ENCODE data around the gene MMP27.

Gene MMP27

GRCh38 chr11:102703826-102704493, 1.6 kb downstream of the MMP27 start:
- no peak overlapping the region for H3K4me3 ChIP-seq (ENCODE audit: low read length)
- no peaks in the 10 kb centered on the region for H3K4me1 ChIP-seq (ENCODE audit: low read length)
- no peaks in the 10 kb centered on the region for H3K9me2 ChIP-seq (replicated peaks; ENCODE audit: insufficient read depth, low read length)
- no peaks in the 10 kb centered on the region for H3K36me3 ChIP-seq (replicated peaks; ENCODE audit: insufficient read depth, low read length)
- H3K9ac ChIP-seq (ENCODE audit: low read length), result no peak overlapping the region
- peak overlapping the region; percentile 29; the same call in 1 of the 2 replicates for H2AFZ ChIP-seq (ENCODE audit: low read length)
- H3K9me3 ChIP-seq (replicated peaks; ENCODE audit: insufficient read depth, low read length), result no peaks in the 10 kb centered on the region
- no peaks in the 10 kb centered on the region for H3K79me2 ChIP-seq (ENCODE audit: low read length)
- no peaks in the 10 kb centered on the region for H3F3A ChIP-seq (ENCODE audit: insufficient read depth, low read length)
- TF ChIP-seq CTCF (IDR thresholded peaks at IDR 0.05; ENCODE audit: low read length), result no peak
- no peak for TF ChIP-seq EZH2phosphoT487 (IDR thresholded peaks at IDR 0.05; ENCODE audit: low read length)
- TF ChIP-seq EZH2 (optimal IDR thresholded peaks at IDR 0.05; ENCODE audit: low read depth, low read length), result no peak
- peak overlapping the region; percentile 10; the same call in 1 of the 2 replicates for H3K4me2 ChIP-seq (ENCODE audit: low read depth, low read length)
- no peaks in the 10 kb centered on the region for H3K27me3 ChIP-seq (replicated peaks; ENCODE audit: insufficient read depth, low read length)
- H3K27ac ChIP-seq (ENCODE audit: low read length), result no peak overlapping the region
- no peaks in the 10 kb centered on the region for H4K20me1 ChIP-seq (ENCODE audit: insufficient read depth, low read length)
- no peak for DNase-seq

GRCh38 chr11:102695201-102695600, 10.4 kb downstream of the MMP27 start:
- no peaks in the 10 kb centered on the region for H3F3A ChIP-seq (ENCODE audit: insufficient read depth, low read length)
- no peak overlapping the region for H3K27ac ChIP-seq (ENCODE audit: low read length)
- DNase-seq, result no peak
- H3K36me3 ChIP-seq (replicated peaks; ENCODE audit: insufficient read depth, low read length), result no peaks in the 10 kb centered on the region
- H2AFZ ChIP-seq (ENCODE audit: low read length), result no peak overlapping the region
- H3K4me2 ChIP-seq (ENCODE audit: low read depth, low read length), result no peak overlapping the region
- H3K9ac ChIP-seq (ENCODE audit: low read length), result no peak overlapping the region
- no peaks in the 10 kb centered on the region for H3K27me3 ChIP-seq (replicated peaks; ENCODE audit: insufficient read depth, low read length)
- H3K4me3 ChIP-seq (ENCODE audit: low read length), result no peak overlapping the region
- no peaks in the 10 kb centered on the region for H3K79me2 ChIP-seq (ENCODE audit: low read length)
- no peaks in the 10 kb centered on the region for H4K20me1 ChIP-seq (ENCODE audit: insufficient read depth, low read length)
- no peak for TF ChIP-seq EZH2phosphoT487 (IDR thresholded peaks at IDR 0.05; ENCODE audit: low read length)
- no peaks in the 10 kb centered on the region for H3K9me3 ChIP-seq (replicated peaks; ENCODE audit: insufficient read depth, low read length)
- H3K9me2 ChIP-seq (replicated peaks; ENCODE audit: insufficient read depth, low read length), result no peaks in the 10 kb centered on the region
- H3K4me1 ChIP-seq (ENCODE audit: low read length), result no peaks in the 10 kb centered on the region

- Histone ChIP-seq H4K20me1 (ENCODE audit: insufficient read depth, low read length) (no peaks in the 10 kb centered on the region), H3F3A (ENCODE audit: insufficient read depth, low read length) (no peaks in the 10 kb centered on the region), H3K4me2 (ENCODE audit: low read depth, low read length) (no peak overlapping the region), H3K27ac (ENCODE audit: low read length) (no peak overlapping the region), H3K79me2 (ENCODE audit: low read length) (no peaks in the 10 kb centered on the region), H2AFZ (ENCODE audit: low read length) (no peak overlapping the region), H3K4me3 (ENCODE audit: low read length) (no peak overlapping the region), H3K4me1 (ENCODE audit: low read length) (no peaks in the 10 kb centered on the region), H3K9me2 (replicated peaks; ENCODE audit: insufficient read depth, low read length) (no peaks in the 10 kb centered on the region), H3K27me3 (replicated peaks; ENCODE audit: insufficient read depth, low read length) (no peaks in the 10 kb centered on the region), H3K9ac (ENCODE audit: low read length) (no peak overlapping the region), H3K36me3 (replicated peaks; ENCODE audit: insufficient read depth, low read length) (no peaks in the 10 kb centered on the region), H3K9me3 (replicated peaks; ENCODE audit: insufficient read depth, low read length) (no peaks in the 10 kb centered on the region)
- TF ChIP-seq CTCF (IDR thresholded peaks at IDR 0.05; ENCODE audit: low read length) (no peak), EZH2 (optimal IDR thresholded peaks at IDR 0.05; ENCODE audit: low read depth, low read length) (no peak), EZH2phosphoT487 (IDR thresholded peaks at IDR 0.05; ENCODE audit: low read length) (no peak)
- no peak for DNase-seq
Measured at GRCh38 chr11:102685754-102686153, 19.8 kb downstream of the MMP27 start.

GRCh38 chr11:102685338-102685737, 20.2 kb downstream of the MMP27 start:
- H3K36me3 ChIP-seq (replicated peaks; ENCODE audit: insufficient read depth, low read length), result no peaks in the 10 kb centered on the region
- H3K9me2 ChIP-seq (replicated peaks; ENCODE audit: insufficient read depth, low read length), result no peaks in the 10 kb centered on the region
- no peaks in the 10 kb centered on the region for H3K9me3 ChIP-seq (replicated peaks; ENCODE audit: insufficient read depth, low read length)
- no peaks in the 10 kb centered on the region for H3F3A ChIP-seq (ENCODE audit: insufficient read depth, low read length)
- H3K4me2 ChIP-seq (ENCODE audit: low read depth, low read length), result no peak overlapping the region
- H3K4me3 ChIP-seq (ENCODE audit: low read length), result no peak overlapping the region
- no peaks in the 10 kb centered on the region for H3K79me2 ChIP-seq (ENCODE audit: low read length)
- no peaks in the 10 kb centered on the region for H4K20me1 ChIP-seq (ENCODE audit: insufficient read depth, low read length)
- no peak overlapping the region for H3K9ac ChIP-seq (ENCODE audit: low read length)
- TF ChIP-seq CTCF (IDR thresholded peaks at IDR 0.05; ENCODE audit: low read length) (no peak), EZH2 (optimal IDR thresholded peaks at IDR 0.05; ENCODE audit: low read depth, low read length) (no peak), EZH2phosphoT487 (IDR thresholded peaks at IDR 0.05; ENCODE audit: low read length) (no peak)
- no peak overlapping the region for H2AFZ ChIP-seq (ENCODE audit: low read length)
- H3K4me1 ChIP-seq (ENCODE audit: low read length), result no peaks in the 10 kb centered on the region
- H3K27me3 ChIP-seq (replicated peaks; ENCODE audit: insufficient read depth, low read length), result no peaks in the 10 kb centered on the region
- no peak overlapping the region for H3K27ac ChIP-seq (ENCODE audit: low read length)
- no peak for DNase-seq

All from MM.1S (cell line).